Measurements from ENCODE around the gene HNRNPA0. TPM values are rescaled to one million over a fixed set of nuclear protein-coding genes. Genes with fewer than 3 reads are reported as not detected.

Gene HNRNPA0
- total and polyA plus RNA-seq, 9 of the 15 experiments (the other 6 are each of a cell fraction or from before 2014, with no cell fraction given), result 5.0 to 33.3 (median 10.7) TPM

DNA sequence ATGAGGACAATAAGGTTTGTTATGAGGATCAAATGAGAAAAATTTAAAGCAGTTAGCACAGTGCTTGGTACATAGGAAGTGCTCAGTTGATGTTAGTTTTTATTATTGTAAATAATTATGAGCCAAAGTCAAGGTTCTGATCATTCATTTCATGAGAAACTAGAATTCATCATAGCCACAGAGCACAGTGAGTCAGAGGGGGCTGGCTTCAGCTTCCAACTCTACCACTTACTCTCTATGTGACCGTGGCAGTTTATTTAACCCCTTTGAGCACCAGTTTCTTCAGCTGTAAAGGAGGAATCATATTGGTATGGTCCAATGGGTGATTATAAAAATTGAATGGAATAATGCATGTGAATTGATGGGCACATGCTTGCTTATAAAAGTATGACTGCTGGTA is 57.7 kb downstream of the HNRNPA0 start (continued):
- TF ChIP-seq, protein P1, sequence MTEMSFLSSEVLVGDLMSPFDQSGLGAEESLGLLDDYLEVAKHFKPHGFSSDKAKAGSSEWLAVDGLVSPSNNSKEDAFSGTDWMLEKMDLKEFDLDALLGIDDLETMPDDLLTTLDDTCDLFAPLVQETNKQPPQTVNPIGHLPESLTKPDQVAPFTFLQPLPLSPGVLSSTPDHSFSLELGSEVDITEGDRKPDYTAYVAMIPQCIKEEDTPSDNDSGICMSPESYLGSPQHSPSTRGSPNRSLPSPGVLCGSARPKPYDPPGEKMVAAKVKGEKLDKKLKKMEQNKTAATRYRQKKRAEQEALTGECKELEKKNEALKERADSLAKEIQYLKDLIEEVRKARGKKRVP (CRISPR knock-in tag; IDR thresholded peaks at IDR 0.05), result no peak
- TF ChIP-seq ZBTB1 (CRISPR knock-in tag; IDR thresholded peaks at IDR 0.05; ENCODE audit: borderline replicate concordance, low read depth), result no peak

DNA sequence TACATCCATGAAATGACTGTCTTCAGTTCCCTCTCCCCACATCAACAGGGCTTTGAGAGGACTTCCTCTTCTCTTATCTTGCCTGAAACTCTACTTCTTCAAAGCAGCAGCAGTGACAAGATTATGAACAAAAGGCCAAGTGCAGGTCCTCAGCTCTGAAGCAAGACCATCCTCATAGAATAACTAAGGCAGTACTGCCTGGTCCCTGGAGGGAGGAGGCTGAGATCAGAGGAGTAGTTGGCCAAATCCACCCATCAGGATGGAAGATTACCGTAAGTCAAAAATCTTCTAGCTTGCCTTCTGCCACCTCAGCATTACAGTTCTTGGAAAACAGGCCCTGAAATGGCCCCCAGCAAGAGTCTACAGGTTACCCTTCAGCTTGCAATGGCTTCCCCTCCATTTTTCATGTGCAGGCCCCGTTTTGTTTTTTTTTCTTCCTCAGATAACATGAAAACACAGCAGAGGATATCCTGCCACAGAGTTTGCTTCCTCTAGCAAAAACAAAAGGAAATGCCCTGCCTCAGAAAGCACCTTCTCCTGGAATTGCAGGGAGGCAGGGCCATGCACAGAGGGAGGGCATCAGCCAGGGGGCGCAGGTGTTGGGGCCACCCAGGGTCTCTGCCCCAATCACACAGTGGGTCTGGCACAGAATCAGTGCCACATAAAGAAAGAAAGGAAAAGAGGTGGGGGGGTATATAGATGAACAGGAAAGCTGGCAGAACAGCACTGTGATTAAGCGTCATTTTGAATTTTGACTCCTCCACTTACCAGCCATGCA is 58.3 kb downstream of the HNRNPA0 start:
- H3K4me2 ChIP-seq (ENCODE audit: insufficient read depth, low read length), result no peak overlapping the region
- H3K4me3 ChIP-seq, result no peak overlapping the region
- peak; percentile 45; the same call in 1 of the 2 replicates for TF ChIP-seq TEAD4 (IDR thresholded peaks at IDR 0.05; ENCODE audit: low read length)
- no peak for TF ChIP-seq TEAD4 (CRISPR knock-in tag; IDR thresholded peaks at IDR 0.05; ENCODE audit: borderline replicate concordance)
- TF ChIP-seq MYNN (IDR thresholded peaks at IDR 0.05), result no peak
- no peak for TF ChIP-seq MYNN (CRISPR knock-in tag; IDR thresholded peaks at IDR 0.05)
- TF ChIP-seq, protein P2, sequence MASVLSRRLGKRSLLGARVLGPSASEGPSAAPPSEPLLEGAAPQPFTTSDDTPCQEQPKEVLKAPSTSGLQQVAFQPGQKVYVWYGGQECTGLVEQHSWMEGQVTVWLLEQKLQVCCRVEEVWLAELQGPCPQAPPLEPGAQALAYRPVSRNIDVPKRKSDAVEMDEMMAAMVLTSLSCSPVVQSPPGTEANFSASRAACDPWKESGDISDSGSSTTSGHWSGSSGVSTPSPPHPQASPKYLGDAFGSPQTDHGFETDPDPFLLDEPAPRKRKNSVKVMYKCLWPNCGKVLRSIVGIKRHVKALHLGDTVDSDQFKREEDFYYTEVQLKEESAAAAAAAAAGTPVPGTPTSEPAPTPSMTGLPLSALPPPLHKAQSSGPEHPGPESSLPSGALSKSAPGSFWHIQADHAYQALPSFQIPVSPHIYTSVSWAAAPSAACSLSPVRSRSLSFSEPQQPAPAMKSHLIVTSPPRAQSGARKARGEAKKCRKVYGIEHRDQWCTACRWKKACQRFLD (CRISPR knock-in tag; IDR thresholded peaks at IDR 0.05), result no peak
- TF ChIP-seq ARID1B (IDR thresholded peaks at IDR 0.05), result peak; percentile 27; the same call in 1 of the 2 replicates
- TF ChIP-seq CCAR2 (IDR thresholded peaks at IDR 0.05; ENCODE audit: low read depth, low read length), result no peak
- peak; percentile 46 for TF ChIP-seq TCF3 (CRISPR knock-in tag; IDR thresholded peaks at IDR 0.05)
- peak in 1 of 3 experiments; percentile 27; a peak in 1 of 6 replicates for TF ChIP-seq CTCF (IDR thresholded peaks at IDR 0.05 in 2 of 3, conservative IDR thresholded peaks at IDR 0.05 in 1 of 3; ENCODE audit: insufficient read depth in 2 of 3, low read depth in 1 of 3, low read length in 3 of 3)
- TF ChIP-seq CBFA2T3 (IDR thresholded peaks at IDR 0.05), result peak; percentile 17; the same call in 1 of the 2 replicates
- TF ChIP-seq SPI1 (IDR thresholded peaks at IDR 0.05; ENCODE audit: borderline replicate concordance, low read depth, low read length), result peak; percentile 93
- TF ChIP-seq PHF8 (IDR thresholded peaks at IDR 0.05; ENCODE audit: borderline replicate concordance, low read length), result no peak
- H3K9ac ChIP-seq (ENCODE audit: insufficient read depth in 1 of 2, low read depth in 2 of 2, low read length in 2 of 2), result no peak overlapping the region
- H2AFZ ChIP-seq (ENCODE audit: low read depth, low read length), result no peak overlapping the region
- H3K36me3 ChIP-seq (ENCODE audit: control insufficient read depth, insufficient read depth, low read length), result no peaks in the 10 kb centered on the region
- intact Hi-C loops (cut with micrococcal nuclease) (no loop called here), in situ Hi-C loops (cut with MboI) (no loop called here)
- H4K20me1 ChIP-seq (replicated peaks; ENCODE audit: control insufficient read depth, insufficient read depth, low read length), result no peaks in the 10 kb centered on the region
- H3K4me1 ChIP-seq (replicated peaks in 1 of 2; ENCODE audit: control insufficient read depth in 2 of 2, insufficient read depth in 2 of 2, low read length in 2 of 2), result no peaks in the 10 kb centered on the region
- no peak for ATAC-seq
- peaks cover 0 to 19% of the 10 kb centered on the region in 2 experiments; a peak in 2 of 5 replicates for H3K27me3 ChIP-seq (ENCODE audit: control insufficient read depth in 2 of 2, insufficient read depth in 2 of 2, low read length in 2 of 2)
- H3K79me2 ChIP-seq (ENCODE audit: control insufficient read depth, insufficient read depth, low read length), result no peaks in the 10 kb centered on the region
- ChIA-PET CTCF (ENCODE audit: low intra/inter-chr PET ratio) (no interaction called here), POLR2A (no interaction called here)
- DNase-seq (ENCODE audit: extremely low read depth in 1 of 4, low spot score in 3 of 4), result peak in 1 of 4 experiments; percentile 7
- H3K9me1 ChIP-seq (ENCODE audit: control insufficient read depth, insufficient read depth, low read length), result no peaks in the 10 kb centered on the region
- no peak overlapping the region for H3K27ac ChIP-seq (ENCODE audit: extremely low read depth, low read depth, low read length)
- no TSS peak for BruUV-seq (replicated peaks)
- FAIRE-seq, result peak; percentile 54
- no peaks in the 10 kb centered on the region for H3K9me3 ChIP-seq (replicated peaks; ENCODE audit: control insufficient read depth, insufficient read depth, low read depth, low read length)
- 0% methylated on average over 4 of the region's 4 CpGs for WGBS (ENCODE audit: insufficient coverage, low coverage, missing lambda C conversion rate)

Measured in K562 (cell line).